Measurements from ENCODE around the gene LRP1B. TPM values are rescaled to one million over a fixed set of nuclear protein-coding genes. Genes with fewer than 3 reads are reported as not detected.

Gene LRP1B
- total and polyA plus RNA-seq, 2 donors (not counting 1 experiment from before 2014, with no cell fraction given): not detected

DNA sequence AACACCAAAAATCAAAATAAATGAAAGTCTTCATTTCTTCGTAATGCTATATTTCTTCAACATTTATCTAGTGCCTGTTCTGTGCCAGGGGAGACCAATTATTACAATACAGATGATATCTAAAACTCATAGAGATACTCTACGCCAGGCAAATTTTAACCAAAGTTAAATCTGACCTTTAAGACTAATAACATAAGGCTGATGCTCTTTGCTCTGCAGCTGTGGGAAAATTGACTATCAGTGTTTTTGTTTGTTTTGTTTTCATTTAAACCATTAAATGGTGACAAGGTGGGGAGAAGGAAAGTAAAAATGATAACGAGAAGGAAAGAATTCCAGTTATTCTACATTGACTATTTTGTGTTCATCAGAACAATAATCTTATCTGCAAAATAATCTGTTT is 406.4 kb downstream of the LRP1B start:
- TF ChIP-seq, protein P1, sequence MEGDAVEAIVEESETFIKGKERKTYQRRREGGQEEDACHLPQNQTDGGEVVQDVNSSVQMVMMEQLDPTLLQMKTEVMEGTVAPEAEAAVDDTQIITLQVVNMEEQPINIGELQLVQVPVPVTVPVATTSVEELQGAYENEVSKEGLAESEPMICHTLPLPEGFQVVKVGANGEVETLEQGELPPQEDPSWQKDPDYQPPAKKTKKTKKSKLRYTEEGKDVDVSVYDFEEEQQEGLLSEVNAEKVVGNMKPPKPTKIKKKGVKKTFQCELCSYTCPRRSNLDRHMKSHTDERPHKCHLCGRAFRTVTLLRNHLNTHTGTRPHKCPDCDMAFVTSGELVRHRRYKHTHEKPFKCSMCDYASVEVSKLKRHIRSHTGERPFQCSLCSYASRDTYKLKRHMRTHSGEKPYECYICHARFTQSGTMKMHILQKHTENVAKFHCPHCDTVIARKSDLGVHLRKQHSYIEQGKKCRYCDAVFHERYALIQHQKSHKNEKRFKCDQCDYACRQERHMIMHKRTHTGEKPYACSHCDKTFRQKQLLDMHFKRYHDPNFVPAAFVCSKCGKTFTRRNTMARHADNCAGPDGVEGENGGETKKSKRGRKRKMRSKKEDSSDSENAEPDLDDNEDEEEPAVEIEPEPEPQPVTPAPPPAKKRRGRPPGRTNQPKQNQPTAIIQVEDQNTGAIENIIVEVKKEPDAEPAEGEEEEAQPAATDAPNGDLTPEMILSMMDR (IDR thresholded peaks at IDR 0.05): no peak
- TF ChIP-seq EZH2 (IDR thresholded peaks at IDR 0.05; ENCODE audit: borderline replicate concordance, insufficient read depth, low read depth, low read length, poor library complexity, severe bottlenecking): no peak
- no peak overlapping the region for H3K27ac Mint-ChIP-seq
- H3K9ac ChIP-seq (ENCODE audit: low read length): no peak overlapping the region
- intact Hi-C loops (cut with micrococcal nuclease): no loop called here
- no peaks in the 10 kb centered on the region for H3K4me1 ChIP-seq (ENCODE audit: control insufficient read depth in 2 of 2, insufficient read depth in 2 of 2, low read length in 2 of 2)
- ChIA-PET POLR2A (no interaction called here), CTCF (no interaction called here)
- H3K27ac ChIP-seq (ENCODE audit: low read length in 2 of 2): no peak overlapping the region
- no peaks in the 10 kb centered on the region for H3K9me3 ChIP-seq (ENCODE audit: control extremely low read depth in 1 of 3, control insufficient read depth in 2 of 3, insufficient read depth in 1 of 3, low read length in 2 of 3)
- no CpG with 5 or more reads among the region's 3 CpGs for WGBS (ENCODE audit: insufficient coverage)
- no peaks in the 10 kb centered on the region for H4K20me1 ChIP-seq (ENCODE audit: control insufficient read depth, insufficient read depth, low read length, poor library complexity, severe bottlenecking)
- no peak overlapping the region for H3K4me2 ChIP-seq (replicated peaks; ENCODE audit: low read depth, low read length, poor library complexity, severe bottlenecking)
- H3K4me3 ChIP-seq (ENCODE audit: control extremely low read depth in 1 of 5, extremely low read depth in 1 of 5, insufficient read depth in 1 of 5, low read depth in 2 of 5, low read length in 4 of 5): no peak overlapping the region
- no peaks in the 10 kb centered on the region for H3K9me3 Mint-ChIP-seq (ENCODE audit: insufficient read depth)
- no peaks in the 10 kb centered on the region for H3K36me3 ChIP-seq (replicated peaks in 1 of 2; ENCODE audit: control extremely low read depth in 1 of 2, control insufficient read depth in 1 of 2, extremely low read depth in 1 of 2, insufficient read depth in 2 of 2, low read length in 1 of 2)
- no peaks in the 10 kb centered on the region for H3K79me2 ChIP-seq (ENCODE audit: control insufficient read depth, insufficient read depth, low read length)
- no peaks in the 10 kb centered on the region for H3K27me3 Mint-ChIP-seq
- no peaks in the 10 kb centered on the region for H3K4me1 Mint-ChIP-seq
- H2AFZ ChIP-seq (ENCODE audit: insufficient read depth, low read depth, low read length, poor library complexity, severe bottlenecking): no peak overlapping the region
- ATAC-seq (ENCODE audit: low read depth) (no peak), DNase-seq (no peak)
- no peaks in the 10 kb centered on the region for H3K27me3 ChIP-seq (replicated peaks in 1 of 4; ENCODE audit: control extremely low read depth in 1 of 4, control insufficient read depth in 3 of 4, insufficient read depth in 4 of 4, low read length in 3 of 4)
- H3K4me3 Mint-ChIP-seq: no peak overlapping the region

DNA sequence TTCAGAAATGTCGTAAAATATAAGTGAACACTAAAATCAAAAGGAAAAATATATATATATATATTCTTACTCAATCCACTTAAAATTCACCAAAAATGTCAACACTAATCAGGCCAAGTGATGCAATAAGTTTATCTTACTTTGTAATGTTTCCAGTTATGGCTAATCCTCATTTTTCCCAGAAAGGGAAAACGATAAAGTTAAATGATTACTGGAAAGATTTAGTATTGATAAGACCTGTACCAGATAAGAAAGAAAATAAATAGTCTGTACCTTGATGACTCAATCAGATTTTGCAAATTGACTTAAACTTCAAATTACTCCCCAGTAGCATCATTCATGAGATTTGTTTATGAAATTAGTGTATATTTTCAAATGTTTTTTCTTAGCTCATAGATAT is 407.0 kb downstream of the LRP1B start:
- ATAC-seq (ENCODE audit: low read depth) (no peak), DNase-seq (no peak)
- Histone ChIP-seq H3K27me3 (replicated peaks in 1 of 4; ENCODE audit: control extremely low read depth in 1 of 4, control insufficient read depth in 3 of 4, insufficient read depth in 4 of 4, low read length in 3 of 4) (no peaks in the 10 kb centered on the region), H3K4me1 (ENCODE audit: control insufficient read depth in 2 of 2, insufficient read depth in 2 of 2, low read length in 2 of 2) (no peaks in the 10 kb centered on the region), H3K27ac (ENCODE audit: low read length in 2 of 2) (no peak overlapping the region), H3K36me3 (replicated peaks in 1 of 2; ENCODE audit: control extremely low read depth in 1 of 2, control insufficient read depth in 1 of 2, extremely low read depth in 1 of 2, insufficient read depth in 2 of 2, low read length in 1 of 2) (no peaks in the 10 kb centered on the region), H2AFZ (ENCODE audit: insufficient read depth, low read depth, low read length, poor library complexity, severe bottlenecking) (no peak overlapping the region), H3K9ac (ENCODE audit: low read length) (no peak overlapping the region), H3K4me3 (ENCODE audit: control extremely low read depth in 1 of 5, extremely low read depth in 1 of 5, insufficient read depth in 1 of 5, low read depth in 2 of 5, low read length in 4 of 5) (no peak overlapping the region), H3K4me2 (replicated peaks; ENCODE audit: low read depth, low read length, poor library complexity, severe bottlenecking) (no peak overlapping the region), H4K20me1 (ENCODE audit: control insufficient read depth, insufficient read depth, low read length, poor library complexity, severe bottlenecking) (no peaks in the 10 kb centered on the region), H3K79me2 (ENCODE audit: control insufficient read depth, insufficient read depth, low read length) (no peaks in the 10 kb centered on the region), H3K9me3 (ENCODE audit: control extremely low read depth in 1 of 3, control insufficient read depth in 2 of 3, insufficient read depth in 1 of 3, low read length in 2 of 3) (no peaks in the 10 kb centered on the region)
- no peak overlapping the region for H3K4me3 Mint-ChIP-seq
- no peak for TF ChIP-seq EZH2 (IDR thresholded peaks at IDR 0.05; ENCODE audit: borderline replicate concordance, insufficient read depth, low read depth, low read length, poor library complexity, severe bottlenecking)
- TF ChIP-seq, protein P1 (IDR thresholded peaks at IDR 0.05): no peak
- no peaks in the 10 kb centered on the region for H3K4me1 Mint-ChIP-seq
- POLR2A ChIA-PET: no interaction called here
- intact Hi-C loops (cut with micrococcal nuclease): no loop called here
- H3K27ac Mint-ChIP-seq: no peak overlapping the region
- CTCF ChIA-PET: no interaction called here
- no CpG with 5 or more reads among the region's 2 CpGs for WGBS (ENCODE audit: insufficient coverage)
- no peaks in the 10 kb centered on the region for H3K27me3 Mint-ChIP-seq
- no peaks in the 10 kb centered on the region for H3K9me3 Mint-ChIP-seq (ENCODE audit: insufficient read depth)
